ENCODE measurements around the gene SLC10A7. TPM values are rescaled to one million over a fixed set of nuclear protein-coding genes. Genes with fewer than 3 reads are reported as not detected.

Gene SLC10A7
- total and polyA plus RNA-seq, 2 of the 13 experiments (the other 11 are each of a cell fraction or from before 2014, with no cell fraction given): 18.5 to 18.8 TPM

DNA sequence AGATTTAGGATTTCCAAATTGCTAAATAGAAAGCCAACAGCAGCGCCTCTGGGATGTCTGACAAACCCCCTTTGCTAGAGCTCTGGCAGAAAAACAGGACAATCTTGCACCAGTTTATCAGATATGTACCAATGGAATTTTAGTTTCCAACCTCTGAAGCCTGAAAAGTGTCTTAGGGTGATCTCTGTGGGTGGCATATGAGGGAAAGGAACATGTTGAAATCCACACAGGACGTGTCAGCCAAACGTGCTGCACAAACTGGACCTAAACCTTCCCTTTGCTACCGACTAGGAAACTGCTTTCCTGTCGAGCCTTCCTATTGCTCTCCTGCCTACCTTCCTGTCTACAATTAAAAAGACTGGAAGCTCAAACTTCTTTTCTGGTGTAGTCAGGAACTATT is 253.9 kb downstream of the SLC10A7 start:
- Histone ChIP-seq H3K79me2 (ENCODE audit: insufficient read depth, low read length) (no peaks in the 10 kb centered on the region), H3K4me2 (ENCODE audit: low read depth, low read length) (no peak overlapping the region), H4K20me1 (ENCODE audit: insufficient read depth, low read length) (no peaks in the 10 kb centered on the region), H3K4me3 (replicated peaks in 1 of 3; ENCODE audit: insufficient read depth in 1 of 3, low read depth in 2 of 3, low read length in 3 of 3) (no peak overlapping the region), H3K27me3 (ENCODE audit: control insufficient read depth in 1 of 2, insufficient read depth in 2 of 2, low read length in 2 of 2) (no peaks in the 10 kb centered on the region), H3K27ac (ENCODE audit: extremely low read length, insufficient read depth, low read length) (no peak overlapping the region), H2AFZ (ENCODE audit: low read length) (no peak overlapping the region), H3K9ac (ENCODE audit: insufficient read depth, low read depth, low read length) (no peak overlapping the region), H3K9me3 (ENCODE audit: low read length) (no peaks in the 10 kb centered on the region), H3K36me3 (replicated peaks in 1 of 2; ENCODE audit: control insufficient read depth in 1 of 2, insufficient read depth in 2 of 2, low read length in 2 of 2) (no peaks in the 10 kb centered on the region), H3K4me1 (ENCODE audit: insufficient read depth, low read length) (no peaks in the 10 kb centered on the region)
- FAIRE-seq: no peak
- in situ Hi-C loops (cut with HindIII; ENCODE audit: extremely low pct_ligation_motif_present, low pct_unique_long_range_greater_than_20kb) (no loop called here), intact Hi-C loops (cut with micrococcal nuclease; ENCODE audit: unreplicated experiment) (no loop called here)
- ChIA-PET POLR2A (no interaction called here), CTCF (ENCODE audit: low intra/inter-chr PET ratio, low total read pairs) (no interaction called here)
- no TSS peak for BruUV-seq (replicated peaks)
- DNase-seq (ENCODE audit: low spot score): no peak
- no peak for ATAC-seq
- 92% methylated on average over 5 of the region's 5 CpGs for WGBS (ENCODE audit: low lambda C conversion rate)
- TF ChIP-seq, protein P1, sequence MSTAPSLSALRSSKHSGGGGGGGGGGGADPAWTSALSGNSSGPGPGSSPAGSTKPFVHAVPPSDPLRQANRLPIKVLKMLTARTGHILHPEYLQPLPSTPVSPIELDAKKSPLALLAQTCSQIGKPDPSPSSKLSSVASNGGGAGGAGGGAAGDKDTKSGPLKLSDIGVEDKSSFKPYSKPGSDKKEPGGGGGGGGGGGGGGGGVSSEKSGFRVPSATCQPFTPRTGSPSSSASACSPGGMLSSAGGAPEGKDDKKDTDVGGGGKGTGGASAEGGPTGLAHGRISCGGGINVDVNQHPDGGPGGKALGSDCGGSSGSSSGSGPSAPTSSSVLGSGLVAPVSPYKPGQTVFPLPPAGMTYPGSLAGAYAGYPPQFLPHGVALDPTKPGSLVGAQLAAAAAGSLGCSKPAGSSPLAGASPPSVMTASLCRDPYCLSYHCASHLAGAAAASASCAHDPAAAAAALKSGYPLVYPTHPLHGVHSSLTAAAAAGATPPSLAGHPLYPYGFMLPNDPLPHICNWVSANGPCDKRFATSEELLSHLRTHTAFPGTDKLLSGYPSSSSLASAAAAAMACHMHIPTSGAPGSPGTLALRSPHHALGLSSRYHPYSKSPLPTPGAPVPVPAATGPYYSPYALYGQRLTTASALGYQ (CRISPR knock-in tag; IDR thresholded peaks at IDR 0.05): no peak
- TF ChIP-seq NR2F6 (IDR thresholded peaks at IDR 0.05) (no peak), NR2F6 (CRISPR knock-in tag; IDR thresholded peaks at IDR 0.05) (no peak), GATAD2A (CRISPR knock-in tag; IDR thresholded peaks at IDR 0.05) (no peak), ZKSCAN8 (CRISPR knock-in tag; IDR thresholded peaks at IDR 0.05; ENCODE audit: borderline replicate concordance) (no peak), HMGA1 (CRISPR knock-in tag; conservative IDR thresholded peaks at IDR 0.05) (no peak), ELF1 (CRISPR knock-in tag; IDR thresholded peaks at IDR 0.05) (no peak), CHCHD3 (CRISPR knock-in tag; IDR thresholded peaks at IDR 0.05) (no peak), ZSCAN25 (CRISPR knock-in tag; IDR thresholded peaks at IDR 0.05) (no peak), ZNF660 (CRISPR knock-in tag; IDR thresholded peaks at IDR 0.05; ENCODE audit: borderline replicate concordance, low read depth) (no peak), ZNF570 (CRISPR knock-in tag; IDR thresholded peaks at IDR 0.05; ENCODE audit: borderline replicate concordance) (no peak), STAT5B (CRISPR knock-in tag; IDR thresholded peaks at IDR 0.05) (no peak), NFIC (IDR thresholded peaks at IDR 0.05; ENCODE audit: low read length) (no peak), SAFB2 (CRISPR knock-in tag; IDR thresholded peaks at IDR 0.05; ENCODE audit: borderline replicate concordance, low read depth) (no peak), TRIM24 (CRISPR knock-in tag; IDR thresholded peaks at IDR 0.05) (no peak), EEA1 (CRISPR knock-in tag; IDR thresholded peaks at IDR 0.05; ENCODE audit: borderline replicate concordance) (no peak)
- TF ChIP-seq, protein P2, sequence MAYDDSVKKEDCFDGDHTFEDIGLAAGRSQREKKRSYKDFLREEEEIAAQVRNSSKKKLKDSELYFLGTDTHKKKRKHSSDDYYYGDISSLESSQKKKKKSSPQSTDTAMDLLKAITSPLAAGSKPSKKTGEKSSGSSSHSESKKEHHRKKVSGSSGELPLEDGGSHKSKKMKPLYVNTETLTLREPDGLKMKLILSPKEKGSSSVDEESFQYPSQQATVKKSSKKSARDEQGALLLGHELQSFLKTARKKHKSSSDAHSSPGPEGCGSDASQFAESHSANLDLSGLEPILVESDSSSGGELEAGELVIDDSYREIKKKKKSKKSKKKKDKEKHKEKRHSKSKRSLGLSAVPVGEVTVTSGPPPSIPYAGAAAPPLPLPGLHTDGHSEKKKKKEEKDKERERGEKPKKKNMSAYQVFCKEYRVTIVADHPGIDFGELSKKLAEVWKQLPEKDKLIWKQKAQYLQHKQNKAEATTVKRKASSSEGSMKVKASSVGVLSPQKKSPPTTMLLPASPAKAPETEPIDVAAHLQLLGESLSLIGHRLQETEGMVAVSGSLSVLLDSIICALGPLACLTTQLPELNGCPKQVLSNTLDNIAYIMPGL (CRISPR knock-in tag; IDR thresholded peaks at IDR 0.05; ENCODE audit: borderline replicate concordance in 1 of 2, low read depth in 1 of 2): no peak
- TF ChIP-seq, protein P3, sequence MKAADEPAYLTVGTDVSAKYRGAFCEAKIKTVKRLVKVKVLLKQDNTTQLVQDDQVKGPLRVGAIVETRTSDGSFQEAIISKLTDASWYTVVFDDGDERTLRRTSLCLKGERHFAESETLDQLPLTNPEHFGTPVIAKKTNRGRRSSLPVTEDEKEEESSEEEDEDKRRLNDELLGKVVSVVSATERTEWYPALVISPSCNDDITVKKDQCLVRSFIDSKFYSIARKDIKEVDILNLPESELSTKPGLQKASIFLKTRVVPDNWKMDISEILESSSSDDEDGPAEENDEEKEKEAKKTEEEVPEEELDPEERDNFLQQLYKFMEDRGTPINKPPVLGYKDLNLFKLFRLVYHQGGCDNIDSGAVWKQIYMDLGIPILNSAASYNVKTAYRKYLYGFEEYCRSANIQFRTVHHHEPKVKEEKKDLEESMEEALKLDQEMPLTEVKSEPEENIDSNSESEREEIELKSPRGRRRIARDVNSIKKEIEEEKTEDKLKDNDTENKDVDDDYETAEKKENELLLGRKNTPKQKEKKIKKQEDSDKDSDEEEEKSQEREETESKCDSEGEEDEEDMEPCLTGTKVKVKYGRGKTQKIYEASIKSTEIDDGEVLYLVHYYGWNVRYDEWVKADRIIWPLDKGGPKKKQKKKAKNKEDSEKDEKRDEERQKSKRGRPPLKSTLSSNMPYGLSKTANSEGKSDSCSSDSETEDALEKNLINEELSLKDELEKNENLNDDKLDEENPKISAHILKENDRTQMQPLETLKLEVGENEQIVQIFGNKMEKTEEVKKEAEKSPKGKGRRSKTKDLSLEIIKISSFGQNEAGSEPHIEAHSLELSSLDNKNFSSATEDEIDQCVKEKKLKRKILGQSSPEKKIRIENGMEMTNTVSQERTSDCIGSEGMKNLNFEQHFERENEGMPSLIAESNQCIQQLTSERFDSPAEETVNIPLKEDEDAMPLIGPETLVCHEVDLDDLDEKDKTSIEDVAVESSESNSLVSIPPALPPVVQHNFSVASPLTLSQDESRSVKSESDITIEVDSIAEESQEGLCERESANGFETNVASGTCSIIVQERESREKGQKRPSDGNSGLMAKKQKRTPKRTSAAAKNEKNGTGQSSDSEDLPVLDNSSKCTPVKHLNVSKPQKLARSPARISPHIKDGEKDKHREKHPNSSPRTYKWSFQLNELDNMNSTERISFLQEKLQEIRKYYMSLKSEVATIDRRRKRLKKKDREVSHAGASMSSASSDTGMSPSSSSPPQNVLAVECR (CRISPR knock-in tag; IDR thresholded peaks at IDR 0.05; ENCODE audit: borderline replicate concordance): no peak

Data from HepG2 (cell line).